A549 (cell line): Measurements from ENCODE around the gene SH3RF3.

Experiments
- FOSL2 ChIP-seq, 2 experiments: fragments of 450-650 bp in 1 of 2; fragments of >200 bp in 1 of 2; sonication (Bioruptor Twin) in 1 of 2; formaldehyde crosslinking; IDR thresholded peaks; 2 replicates each; pipeline versions ENCODE4 v1.5.0 to v1.6.1; 2016 to 2020; ENCODE audit warnings: mild to moderate bottlenecking in 1 of 2, moderate library complexity in 1 of 2
- POLR2A ChIP-seq: IDR thresholded peaks from 2 replicates; pipeline ENCODE4 v1.6.1; 2012; ENCODE audit warnings: mild to moderate bottlenecking, low read length
- RARB ChIP-seq: fragments of 250-450 bp; sonication (Bioruptor Pico); IDR thresholded peaks from 2 replicates; pipeline ENCODE4 v1.8.0; 2021; ENCODE audit warnings: mild to moderate bottlenecking, moderate library complexity
- SREBF2 ChIP-seq: fragments of 450-650 bp; IDR thresholded peaks from 2 replicates; pipeline ENCODE4 v1.6.1; 2014; ENCODE audit warnings: mild to moderate bottlenecking, moderate library complexity
- TF ChIP-seq, protein P1 (sequence below): IDR thresholded peaks from 2 replicates; pipeline ENCODE4 v1.6.1; 2012
- TF ChIP-seq, protein P2 (sequence below): fragments of 200-600 bp; sonication (generic); IDR thresholded peaks from 2 replicates; pipeline ENCODE4 v1.6.1; 2016; ENCODE audit warnings: antibody characterized with exemption, mild to moderate bottlenecking, moderate library complexity
- TF ChIP-seq, protein P3 (sequence below): fragments of >200 bp; sonication (Bioruptor Twin); formaldehyde crosslinking; IDR thresholded peaks from 3 replicates; pipeline ENCODE4 v1.5.1; 2016
- TF ChIP-seq, protein P4 (sequence below): fragments of 250-450 bp; sonication (Bioruptor Pico); IDR thresholded peaks from 2 replicates; pipeline ENCODE4 v1.5.0; 2021; ENCODE audit warnings: mild to moderate bottlenecking, moderate library complexity, borderline replicate concordance

DNA sequence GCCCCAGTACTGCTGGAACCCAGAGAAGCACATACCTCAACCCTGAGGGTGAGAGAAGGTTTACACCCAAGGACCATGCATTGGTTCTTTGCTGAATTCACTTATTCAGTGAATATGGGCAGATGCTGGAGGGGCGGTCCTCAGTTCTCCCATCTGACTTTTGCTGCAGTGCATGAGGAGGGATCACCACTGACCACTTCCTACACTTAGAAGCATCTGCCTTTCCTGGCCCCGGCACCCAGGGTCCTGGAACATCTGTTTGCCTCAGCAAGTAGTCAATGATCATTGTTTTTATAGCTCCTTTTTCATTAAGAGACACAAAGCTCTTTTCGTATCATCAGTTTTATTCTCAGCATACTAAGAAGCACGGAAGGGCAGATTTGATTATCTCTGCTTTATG, 211.4 kb downstream of the SH3RF3 start:
- TF ChIP-seq, protein P1, sequence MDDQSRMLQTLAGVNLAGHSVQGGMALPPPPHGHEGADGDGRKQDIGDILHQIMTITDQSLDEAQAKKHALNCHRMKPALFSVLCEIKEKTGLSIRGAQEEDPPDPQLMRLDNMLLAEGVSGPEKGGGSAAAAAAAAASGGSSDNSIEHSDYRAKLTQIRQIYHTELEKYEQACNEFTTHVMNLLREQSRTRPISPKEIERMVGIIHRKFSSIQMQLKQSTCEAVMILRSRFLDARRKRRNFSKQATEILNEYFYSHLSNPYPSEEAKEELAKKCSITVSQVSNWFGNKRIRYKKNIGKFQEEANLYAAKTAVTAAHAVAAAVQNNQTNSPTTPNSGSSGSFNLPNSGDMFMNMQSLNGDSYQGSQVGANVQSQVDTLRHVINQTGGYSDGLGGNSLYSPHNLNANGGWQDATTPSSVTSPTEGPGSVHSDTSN: no peak
- TF ChIP-seq, protein P2, sequence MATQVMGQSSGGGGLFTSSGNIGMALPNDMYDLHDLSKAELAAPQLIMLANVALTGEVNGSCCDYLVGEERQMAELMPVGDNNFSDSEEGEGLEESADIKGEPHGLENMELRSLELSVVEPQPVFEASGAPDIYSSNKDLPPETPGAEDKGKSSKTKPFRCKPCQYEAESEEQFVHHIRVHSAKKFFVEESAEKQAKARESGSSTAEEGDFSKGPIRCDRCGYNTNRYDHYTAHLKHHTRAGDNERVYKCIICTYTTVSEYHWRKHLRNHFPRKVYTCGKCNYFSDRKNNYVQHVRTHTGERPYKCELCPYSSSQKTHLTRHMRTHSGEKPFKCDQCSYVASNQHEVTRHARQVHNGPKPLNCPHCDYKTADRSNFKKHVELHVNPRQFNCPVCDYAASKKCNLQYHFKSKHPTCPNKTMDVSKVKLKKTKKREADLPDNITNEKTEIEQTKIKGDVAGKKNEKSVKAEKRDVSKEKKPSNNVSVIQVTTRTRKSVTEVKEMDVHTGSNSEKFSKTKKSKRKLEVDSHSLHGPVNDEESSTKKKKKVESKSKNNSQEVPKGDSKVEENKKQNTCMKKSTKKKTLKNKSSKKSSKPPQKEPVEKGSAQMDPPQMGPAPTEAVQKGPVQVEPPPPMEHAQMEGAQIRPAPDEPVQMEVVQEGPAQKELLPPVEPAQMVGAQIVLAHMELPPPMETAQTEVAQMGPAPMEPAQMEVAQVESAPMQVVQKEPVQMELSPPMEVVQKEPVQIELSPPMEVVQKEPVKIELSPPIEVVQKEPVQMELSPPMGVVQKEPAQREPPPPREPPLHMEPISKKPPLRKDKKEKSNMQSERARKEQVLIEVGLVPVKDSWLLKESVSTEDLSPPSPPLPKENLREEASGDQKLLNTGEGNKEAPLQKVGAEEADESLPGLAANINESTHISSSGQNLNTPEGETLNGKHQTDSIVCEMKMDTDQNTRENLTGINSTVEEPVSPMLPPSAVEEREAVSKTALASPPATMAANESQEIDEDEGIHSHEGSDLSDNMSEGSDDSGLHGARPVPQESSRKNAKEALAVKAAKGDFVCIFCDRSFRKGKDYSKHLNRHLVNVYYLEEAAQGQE: no peak
- TF ChIP-seq, protein P3, sequence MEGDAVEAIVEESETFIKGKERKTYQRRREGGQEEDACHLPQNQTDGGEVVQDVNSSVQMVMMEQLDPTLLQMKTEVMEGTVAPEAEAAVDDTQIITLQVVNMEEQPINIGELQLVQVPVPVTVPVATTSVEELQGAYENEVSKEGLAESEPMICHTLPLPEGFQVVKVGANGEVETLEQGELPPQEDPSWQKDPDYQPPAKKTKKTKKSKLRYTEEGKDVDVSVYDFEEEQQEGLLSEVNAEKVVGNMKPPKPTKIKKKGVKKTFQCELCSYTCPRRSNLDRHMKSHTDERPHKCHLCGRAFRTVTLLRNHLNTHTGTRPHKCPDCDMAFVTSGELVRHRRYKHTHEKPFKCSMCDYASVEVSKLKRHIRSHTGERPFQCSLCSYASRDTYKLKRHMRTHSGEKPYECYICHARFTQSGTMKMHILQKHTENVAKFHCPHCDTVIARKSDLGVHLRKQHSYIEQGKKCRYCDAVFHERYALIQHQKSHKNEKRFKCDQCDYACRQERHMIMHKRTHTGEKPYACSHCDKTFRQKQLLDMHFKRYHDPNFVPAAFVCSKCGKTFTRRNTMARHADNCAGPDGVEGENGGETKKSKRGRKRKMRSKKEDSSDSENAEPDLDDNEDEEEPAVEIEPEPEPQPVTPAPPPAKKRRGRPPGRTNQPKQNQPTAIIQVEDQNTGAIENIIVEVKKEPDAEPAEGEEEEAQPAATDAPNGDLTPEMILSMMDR: no peak
- TF ChIP-seq SREBF2 (no peak), POLR2A (no peak), RARB (CRISPR knock-in tag) (no peak), FOSL2 (IDR thresholded peaks at IDR 0.05) (no peak), FOSL2 (CRISPR knock-in tag; IDR thresholded peaks at IDR 0.05) (no peak)
- TF ChIP-seq, protein P4, sequence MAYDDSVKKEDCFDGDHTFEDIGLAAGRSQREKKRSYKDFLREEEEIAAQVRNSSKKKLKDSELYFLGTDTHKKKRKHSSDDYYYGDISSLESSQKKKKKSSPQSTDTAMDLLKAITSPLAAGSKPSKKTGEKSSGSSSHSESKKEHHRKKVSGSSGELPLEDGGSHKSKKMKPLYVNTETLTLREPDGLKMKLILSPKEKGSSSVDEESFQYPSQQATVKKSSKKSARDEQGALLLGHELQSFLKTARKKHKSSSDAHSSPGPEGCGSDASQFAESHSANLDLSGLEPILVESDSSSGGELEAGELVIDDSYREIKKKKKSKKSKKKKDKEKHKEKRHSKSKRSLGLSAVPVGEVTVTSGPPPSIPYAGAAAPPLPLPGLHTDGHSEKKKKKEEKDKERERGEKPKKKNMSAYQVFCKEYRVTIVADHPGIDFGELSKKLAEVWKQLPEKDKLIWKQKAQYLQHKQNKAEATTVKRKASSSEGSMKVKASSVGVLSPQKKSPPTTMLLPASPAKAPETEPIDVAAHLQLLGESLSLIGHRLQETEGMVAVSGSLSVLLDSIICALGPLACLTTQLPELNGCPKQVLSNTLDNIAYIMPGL (CRISPR knock-in tag): no peak
